HCT116 (cell line): ENCODE data around the gene ATP6V0D1. TPM values are rescaled to one million over a fixed set of nuclear protein-coding genes. Genes with fewer than 3 reads are reported as not detected.

Source experiments
- ATAC-seq: fragments of 200-7000 bp; cut with Tn5 transposase; 2 replicates; pipeline ENCODE4 v1.9.1; 2020; ENCODE audit warnings: mild to moderate bottlenecking, moderate library complexity
- BruUV-seq: library from RNA; stranded (reverse); fragments of 400-500 nt; replicated peaks from 2 replicates; lab custom pipeline; 2021; lab: Mats Ljungman, UMichigan
- CTCF ChIA-PET: fragments of 300-600 bp; sonication (Branson Sonifier 250); formaldehyde crosslinking; loops from one replicate; lab custom pipeline; 2021; ENCODE audit warnings: antibody characterized with exemption; lab: Charles Lee
- POLR2A ChIA-PET: fragments of 300-600, 350-600 bp; sonication (Branson Sonifier 250); formaldehyde crosslinking; loops from one replicate; lab custom pipeline; 2021; ENCODE audit warnings: antibody characterized with exemption; lab: Charles Lee
- RAD21 ChIA-PET, 2 experiments: fragments of 300-600 bp; sonication (Branson Sonifier 250); formaldehyde crosslinking; loops; one replicate each; lab custom pipeline; 2023; ENCODE audit warnings: low total read pairs in 2 of 2; ENCODE audit not compliant: uncharacterized antibody in 2 of 2, unreplicated experiment in 2 of 2, low non-redundant PET in 1 of 2; lab: Charles Lee
- DNase-seq: peaks from one replicate; pipeline ENCODE4 v3.0.0-alpha.2; 2010; ENCODE audit warnings: low read depth, low spot score
- H2AFZ ChIP-seq: fragments of 200-600 bp; shearing (Covaris generic), sonication (generic); 2 replicates; pipeline ENCODE4 v1.6.1; 2017; ENCODE audit warnings: low read depth, mixed run types, mixed read lengths, antibody characterized with exemption, low read length; ENCODE audit not compliant: poor library complexity, severe bottlenecking
- H3K27ac ChIP-seq: 2 replicates; pipeline ENCODE4 v1.5.1; 2012; ENCODE audit warnings: low read depth, low read length
- H3K27me3 ChIP-seq: fragments of 200-600 bp; sonication (generic); 2 replicates; pipeline ENCODE4 v1.6.1; 2016; ENCODE audit warnings: mixed run types, low read length, mixed read lengths; ENCODE audit not compliant: insufficient read depth
- H3K36me3 ChIP-seq, 2 experiments: fragments of 200-500 bp in 1 of 2; fragments of 200-600 bp in 1 of 2; sonication (Bioruptor generic) in 1 of 2; sonication (generic) in 1 of 2; 2 replicates each; pipeline versions ENCODE4 v1.5.1 to v1.6.1; 2014 to 2016; ENCODE audit warnings: low read length in 2 of 2, inconsistent platforms in 1 of 2, mixed read lengths in 1 of 2, mixed run types in 1 of 2; ENCODE audit not compliant: insufficient read depth in 2 of 2, control insufficient read depth in 1 of 2
- H3K4me1 ChIP-seq, 2 experiments: fragments of 200-600 bp in 1 of 2; sonication (generic) in 1 of 2; 2 replicates each; pipeline versions ENCODE4 v1.5.1 to v1.6.1; 2012 to 2017; ENCODE audit warnings: low read length in 2 of 2, inconsistent platforms in 1 of 2, mild to moderate bottlenecking in 1 of 2, mixed read lengths in 1 of 2, mixed run types in 1 of 2, moderate library complexity in 1 of 2; ENCODE audit not compliant: insufficient read depth in 2 of 2, control insufficient read depth in 1 of 2
- H3K4me2 ChIP-seq: fragments of 200-600 bp; sonication (generic); 2 replicates; pipeline ENCODE4 v1.6.1; 2017; ENCODE audit warnings: mixed run types, low read length, mixed read lengths
- H3K4me3 ChIP-seq, 2 experiments: fragments of 200-600 bp in 1 of 2; sonication (generic) in 1 of 2; replicated peaks in 1 of 2; 2 replicates each; pipeline ENCODE4 v1.5.1; 2011 to 2016; ENCODE audit warnings: low read length in 2 of 2, control low read depth in 1 of 2, low read depth in 1 of 2, mild to moderate bottlenecking in 1 of 2, mixed read lengths in 1 of 2, mixed run types in 1 of 2
- H3K79me2 ChIP-seq: fragments of 200-600 bp; sonication (generic); 2 replicates; pipeline ENCODE4 v1.6.1; 2017; ENCODE audit warnings: mild to moderate bottlenecking, mixed run types, low read length, moderate library complexity, mixed read lengths; ENCODE audit not compliant: insufficient read depth
- H3K9ac ChIP-seq: fragments of 200-600 bp; sonication (generic); 2 replicates; pipeline ENCODE4 v1.6.1; 2016; ENCODE audit warnings: low read length, mixed read lengths
- H3K9me2 ChIP-seq: fragments of 200-600 bp; sonication (generic), shearing (Covaris generic); 2 replicates; pipeline ENCODE4 v1.6.1; 2017; ENCODE audit warnings: mixed run types, mild to moderate bottlenecking, moderate library complexity; ENCODE audit not compliant: insufficient read depth
- H3K9me3 ChIP-seq, 2 experiments: fragments of 200-500 bp in 1 of 2; fragments of 200-600 bp in 1 of 2; sonication (Bioruptor generic) in 1 of 2; sonication (generic) in 1 of 2; 2 replicates each; pipeline ENCODE4 v1.6.1; 2014 to 2017; ENCODE audit warnings: low read length in 2 of 2, mixed read lengths in 2 of 2, inconsistent platforms in 1 of 2, low read depth in 1 of 2, mild to moderate bottlenecking in 1 of 2, mixed run types in 1 of 2, moderate library complexity in 1 of 2; ENCODE audit not compliant: control insufficient read depth in 1 of 2, insufficient read depth in 1 of 2
- H4K20me1 ChIP-seq: fragments of 200-600 bp; sonication (generic), shearing (Covaris generic); 2 replicates; pipeline ENCODE4 v1.6.1; 2017; ENCODE audit warnings: mixed run types, mild to moderate bottlenecking, moderate library complexity; ENCODE audit not compliant: insufficient read depth
- ATF3 ChIP-seq: IDR thresholded peaks from 2 replicates; pipeline ENCODE4 v1.6.1; 2012
- CBX3 ChIP-seq: IDR thresholded peaks from 2 replicates; pipeline ENCODE4 v1.6.1; 2012; ENCODE audit warnings: low read depth
- CTCF ChIP-seq, 3 experiments: fragments of 200-600 bp in 1 of 3; sonication (generic) in 1 of 3; IDR thresholded peaks in 2 of 3; conservative IDR thresholded peaks in 1 of 3; 2 replicates each; pipeline ENCODE4 v1.5.1; 2012 to 2017; ENCODE audit warnings: low read depth in 2 of 3, low read length in 2 of 3, antibody characterized with exemption in 1 of 3, borderline replicate concordance in 1 of 3, control low read depth in 1 of 3, mild to moderate bottlenecking in 1 of 3, mixed read lengths in 1 of 3, mixed run types in 1 of 3, moderate library complexity in 1 of 3; ENCODE audit not compliant: insufficient read depth in 1 of 3
- EGR1 ChIP-seq: IDR thresholded peaks from 2 replicates; pipeline ENCODE4 v1.6.1; 2012; ENCODE audit warnings: low read depth
- ELF1 ChIP-seq: IDR thresholded peaks from 2 replicates; pipeline ENCODE4 v1.6.1; 2012; ENCODE audit warnings: low read depth, borderline replicate concordance
- EZH2 ChIP-seq: fragments of 200-600 bp; sonication (generic); IDR thresholded peaks from 2 replicates; pipeline ENCODE4 v1.6.1; 2017; ENCODE audit warnings: antibody characterized with exemption, mixed run types
- EZH2phosphoT487 ChIP-seq: fragments of 200-600 bp; IDR thresholded peaks from 2 replicates; pipeline ENCODE4 v1.6.1; 2018; ENCODE audit warnings: antibody characterized with exemption, borderline replicate concordance
- POLR2A ChIP-seq: IDR thresholded peaks from 2 replicates; pipeline ENCODE4 v1.7.0; 2011; ENCODE audit warnings: borderline replicate concordance; ENCODE audit not compliant: insufficient read depth, insufficient read length; ENCODE audit errors: extremely low read depth
- POLR2AphosphoS5 ChIP-seq: IDR thresholded peaks from 2 replicates; pipeline ENCODE4 v1.6.1; 2011; ENCODE audit warnings: mild to moderate bottlenecking, low read depth, low read length, moderate library complexity
- REST ChIP-seq: IDR thresholded peaks from 2 replicates; pipeline ENCODE4 v1.6.1; 2012; ENCODE audit warnings: low read depth
- SIN3A ChIP-seq: IDR thresholded peaks from 2 replicates; pipeline ENCODE4 v1.6.1; 2012; ENCODE audit warnings: low read depth
- SP1 ChIP-seq: IDR thresholded peaks from 2 replicates; pipeline ENCODE4 v1.6.1; 2012; ENCODE audit warnings: low read depth
- SRF ChIP-seq: IDR thresholded peaks from 2 replicates; pipeline ENCODE4 v1.6.1; 2012; ENCODE audit warnings: low read depth
- TCF7L2 ChIP-seq: IDR thresholded peaks from 2 replicates; pipeline ENCODE4 v1.7.0; 2011; ENCODE audit warnings: borderline replicate concordance, inconsistent platforms; ENCODE audit not compliant: insufficient read depth, insufficient read length; ENCODE audit errors: extremely low read depth
- YY1 ChIP-seq: IDR thresholded peaks from 2 replicates; pipeline ENCODE4 v1.6.1; 2011; ENCODE audit warnings: low read length, low read depth, moderate library complexity, mild to moderate bottlenecking; ENCODE audit not compliant: insufficient replicate concordance; ENCODE audit errors: extremely low read depth
- ZNF274 ChIP-seq: fragments of 200-500 bp; sonication (Bioruptor generic); IDR thresholded peaks from 2 replicates; pipeline ENCODE4 v1.6.1; 2014; ENCODE audit warnings: mild to moderate bottlenecking, low read depth, low read length, inconsistent platforms
- intact Hi-C: fragments of 100-400 bp; cut with micrococcal nuclease; formaldehyde crosslinking; loops from 2 replicates; pipeline ENCODE4 v1.10.0; 2022
- total RNA-seq: library from RNA; stranded (reverse); gene quantifications from one replicate; pipeline ENCODE4 v1.2.1, GENCODE V29; 2021; ENCODE audit not compliant: unreplicated experiment

Gene ATP6V0D1
- total RNA-seq, 1 experiment from 2014 or later: 36.6 TPM

GRCh38 chr16:67425061-67425460, 55.9 kb downstream of the ATP6V0D1 start:
- BruUV-seq: no TSS peak
- ChIA-PET POLR2A (no interaction called here), CTCF (no interaction called here), RAD21 (interaction anchor here in 1 of 2 experiments (0.6 kb wide), 1 partner anchor 55 kb away, joined by 4 read pairs; no protein-coding TSS in a partner anchor)
- Histone ChIP-seq H3K9me3 (no peaks in the 10 kb centered on the region), H3K4me3 (no peak overlapping the region), H3K27ac (no peak overlapping the region), H4K20me1 (no peaks in the 10 kb centered on the region), H3K4me1 (peaks cover 0 to 22% of the 10 kb centered on the region in 2 experiments; a peak in 2 of 4 replicates), H3K9ac (no peak overlapping the region), H2AFZ (no peak overlapping the region), H3K27me3 (no peaks in the 10 kb centered on the region), H3K9me2 (no peaks in the 10 kb centered on the region), H3K36me3 (no peaks in the 10 kb centered on the region), H3K4me2 (no peak overlapping the region), H3K79me2 (no peaks in the 10 kb centered on the region)
- intact Hi-C loops: no loop called here
- TF ChIP-seq TCF7L2 (no peak), ZNF274 (no peak), CBX3 (no peak), EGR1 (no peak), ELF1 (no peak)
- ATAC-seq: no peak
- DNase-seq: no peak

- BruUV-seq: no TSS peak
- Histone ChIP-seq H3K9me3 (no peaks in the 10 kb centered on the region), H4K20me1 (no peaks in the 10 kb centered on the region), H3K9me2 (no peaks in the 10 kb centered on the region), H3K36me3 (no peaks in the 10 kb centered on the region), H3K4me3 (no peak overlapping the region), H3K4me2 (no peak overlapping the region), H3K4me1 (peaks cover 0 to 14% of the 10 kb centered on the region in 2 experiments; a peak in 2 of 4 replicates), H3K79me2 (no peaks in the 10 kb centered on the region), H3K27ac (no peak overlapping the region), H2AFZ (no peak overlapping the region), H3K9ac (no peak overlapping the region), H3K27me3 (no peaks in the 10 kb centered on the region)
- ChIA-PET RAD21 (no interaction called here), CTCF (interaction anchor here (1.5 kb wide), 1 partner anchor 42 kb away, joined by 3 read pairs; no protein-coding TSS in a partner anchor), POLR2A (no interaction called here)
- ATAC-seq: no peak
- intact Hi-C loops: no loop called here
- no peak for DNase-seq
- TF ChIP-seq REST: no peak
- no peak for TF ChIP-seq ZNF274
- TF ChIP-seq YY1: no peak
- TF ChIP-seq POLR2A: no peak
- TF ChIP-seq SP1: no peak
- no peak for TF ChIP-seq SIN3A
- TF ChIP-seq ELF1: no peak
- no peak for TF ChIP-seq SRF
- no peak for TF ChIP-seq EGR1
- TF ChIP-seq ATF3: no peak
- no peak for TF ChIP-seq CTCF (IDR thresholded peaks at IDR 0.05 in 2 of 3, conservative IDR thresholded peaks at IDR 0.05 in 1 of 3; ENCODE audit: borderline replicate concordance in 1 of 3, insufficient read depth in 1 of 3, low read depth in 2 of 3, low read length in 2 of 3)
- TF ChIP-seq TCF7L2: no peak
- TF ChIP-seq EZH2: no peak
- TF ChIP-seq POLR2AphosphoS5: no peak
- TF ChIP-seq EZH2phosphoT487: no peak
These were observed 56.7 kb downstream of the ATP6V0D1 start for GRCh38 chr16:67424261-67424615.
